DOHH2 (cell line): Measurements from ENCODE around the gene LCE3D.

Source experiments
- CTCF ChIP-seq: fragments of 200-600 bp; sonication (generic); IDR thresholded peaks from one replicate; pipeline ENCODE4 v1.5.1; 2014; ENCODE audit warnings: antibody characterized with exemption, mild to moderate bottlenecking, low read depth, low read length; ENCODE audit not compliant: poor library complexity, severe bottlenecking
- EZH2phosphoT487 ChIP-seq: fragments of 200-600 bp; sonication (generic); IDR thresholded peaks from 2 replicates; pipeline ENCODE4 v1.6.1; 2017; ENCODE audit warnings: borderline replicate concordance, mild to moderate bottlenecking, antibody characterized with exemption, low read length, moderate library complexity, mixed read lengths

- TF ChIP-seq CTCF (no peak), EZH2phosphoT487 (no peak)
Measured at GRCh38 chr1:152621993-152622392, 41.7 kb upstream of the LCE3D start.
